ENCODE measurements around the gene ARGLU1. TPM values are rescaled to one million over a fixed set of nuclear protein-coding genes. Genes with fewer than 3 reads are reported as not detected.

ARGLU1 gene
- total RNA-seq, 1 experiment from 2014 or later = 96.9 TPM

- whole genome bisulfite sequencing (ENCODE audit: extremely low coverage, insufficient read length, low lambda C conversion rate) = no CpG with 5 or more reads among the region's 6 CpGs
- H3K56ac ChIP-seq (ENCODE audit: insufficient read length, low read depth, low read length) = no peak overlapping the region
Measured at GRCh38 chr13:106599875-106600797, 32.2 kb upstream of the ARGLU1 start.

More at GRCh38 chr13:106599875-106600797, 32.2 kb upstream of the ARGLU1 start:
- DNase-seq = no peak
- Histone ChIP-seq H2BK15ac (ENCODE audit: low read depth, low read length) (no peak overlapping the region), H4K20me1 (ENCODE audit: control insufficient read depth, insufficient read depth, insufficient read length) (peaks cover 2% of the 10 kb centered on the region), H3K4me1 (ENCODE audit: insufficient read depth, low read length) (no peaks in the 10 kb centered on the region), H3K23me2 (ENCODE audit: insufficient read length, low read depth, low read length, poor library complexity, severe bottlenecking) (no peaks in the 10 kb centered on the region), H3K27ac (ENCODE audit: insufficient read length, low read depth, low read length) (no peak overlapping the region), H3K4me2 (ENCODE audit: insufficient read depth, insufficient read length, low read length) (no peak overlapping the region), H3K9me3 (ENCODE audit: control insufficient read depth, low read depth, low read length) (no peaks in the 10 kb centered on the region), H4K5ac (ENCODE audit: insufficient read length, low read depth, low read length) (no peak overlapping the region), H2BK120ac (ENCODE audit: low read depth, low read length, poor library complexity, severe bottlenecking) (no peak overlapping the region), H3K79me1 (ENCODE audit: insufficient read depth, low read depth, low read length, poor library complexity, severe bottlenecking) (no peaks in the 10 kb centered on the region), H2AFZ (ENCODE audit: low read length) (no peak overlapping the region), H3K23ac (ENCODE audit: insufficient read length, low read depth, low read length) (no peak overlapping the region), H3T11ph (ENCODE audit: low read length) (no peak overlapping the region), H2BK12ac (ENCODE audit: insufficient read length, low read depth, low read length) (no peak overlapping the region), H3K9ac (ENCODE audit: extremely low read depth, insufficient read length, low read length) (no peak overlapping the region), H2BK20ac (ENCODE audit: low read depth, low read length, poor library complexity, severe bottlenecking) (no peak overlapping the region), H2AK5ac (ENCODE audit: insufficient read length, low read length) (no peak overlapping the region), H3K18ac (ENCODE audit: insufficient read length, low read depth, low read length) (no peak overlapping the region), H3K4ac (ENCODE audit: low read depth, low read length) (no peak overlapping the region), H2BK5ac (ENCODE audit: insufficient read length, low read length) (no peak overlapping the region), H3K27me3 (ENCODE audit: insufficient read depth, low read length) (peaks cover 2% of the 10 kb centered on the region; the same call in 1 of the 2 replicates), H4K8ac (replicated peaks; ENCODE audit: insufficient read length, low read depth, low read length) (no peak overlapping the region), H4K91ac (ENCODE audit: insufficient read length, low read depth, low read length) (no peak overlapping the region), H3K14ac (ENCODE audit: insufficient read depth, low read length) (no peak overlapping the region), H3K79me2 (ENCODE audit: insufficient read depth, low read length) (no peaks in the 10 kb centered on the region)
- H3K9me3 Mint-ChIP-seq = no peaks in the 10 kb centered on the region
- no peak overlapping the region for H3K27ac Mint-ChIP-seq
- no peak for TF ChIP-seq CTCF (conservative IDR thresholded peaks at IDR 0.05)
- H3K36me3 Mint-ChIP-seq (ENCODE audit: insufficient read depth in 1 of 3, low read depth in 3 of 3) = no peaks in the 10 kb centered on the region; a peak in 1 of 7 replicates
- no peaks in the 10 kb centered on the region for H3K27me3 Mint-ChIP-seq (ENCODE audit: low read depth)
- H3K4me3 Mint-ChIP-seq = no peak overlapping the region
- 0 out of 4 replicates have a peak, but pooled peaks cover 0 to 2% of the 10 kb centered on the region in 2 experiments for H3K4me1 Mint-ChIP-seq
